C4-2B (cell line): ENCODE results near the gene CEP57L1.

ENCODE experiments used
- H3K27ac ChIP-seq: fragments of 450-650 bp; 2 replicates; pipeline ENCODE4 v1.5.1; 2017
- CTCF ChIP-seq: fragments of 450-650 bp; conservative IDR thresholded peaks from 2 replicates; pipeline ENCODE4 v1.5.1; 2017; ENCODE audit warnings: mild to moderate bottlenecking
- ZFX ChIP-seq: fragments of 450-650 bp; IDR thresholded peaks from 2 replicates; pipeline ENCODE4 v1.6.1; 2017

Gene CEP57L1

DNA sequence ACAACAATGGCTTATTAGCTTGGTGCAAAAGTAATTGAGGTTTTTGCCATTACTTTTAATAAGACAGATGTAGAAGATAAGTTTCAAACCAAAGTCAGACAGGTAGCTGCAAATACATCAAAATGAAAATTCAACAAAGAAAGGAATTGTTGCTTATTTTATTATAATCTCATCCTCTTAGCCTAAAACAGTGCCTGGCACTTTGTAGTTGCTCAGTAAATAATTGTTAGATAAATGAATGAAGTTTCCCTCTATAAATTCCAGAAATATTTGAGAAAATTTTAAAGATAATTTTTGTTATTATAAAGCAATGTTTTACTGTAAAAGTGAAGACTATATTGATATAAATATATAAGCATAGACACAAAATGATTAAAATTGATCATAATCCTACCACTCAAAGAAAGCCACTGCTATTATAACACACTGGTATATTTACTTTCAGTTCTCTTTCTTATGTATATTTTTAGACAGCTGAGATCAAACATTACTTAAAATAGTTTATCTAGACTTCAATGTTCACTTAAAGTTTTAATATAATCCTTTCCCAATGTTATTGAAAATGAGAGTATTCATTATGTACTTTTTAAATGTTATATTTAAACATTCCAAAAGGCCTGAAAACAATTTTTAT, 43.2 kb upstream of the CEP57L1 start:
- TF ChIP-seq CTCF (no peak), ZFX (no peak)

DNA sequence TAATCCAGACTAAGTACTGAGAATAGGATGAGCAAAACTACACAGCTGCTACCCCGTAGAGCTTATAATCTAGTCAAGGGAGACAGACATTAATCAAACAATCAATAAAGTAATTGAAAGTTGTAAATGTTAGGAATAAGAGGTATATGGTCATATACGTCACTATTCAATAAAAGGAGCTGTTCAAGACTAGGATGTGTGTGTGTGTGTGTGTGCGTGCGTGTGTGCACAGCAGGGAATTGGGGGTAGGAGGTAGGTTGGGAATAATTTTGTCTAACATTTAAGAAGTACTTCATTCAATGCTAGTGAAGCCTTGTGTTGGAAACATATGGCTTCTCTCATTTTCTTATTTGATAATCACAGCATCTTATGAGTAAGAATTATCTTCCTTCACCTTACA, 42.5 kb upstream of the CEP57L1 start:
- TF ChIP-seq CTCF (no peak), ZFX (no peak)
- H3K27ac ChIP-seq, result no peak overlapping the region

More for the DNA sequence above, 43.2 kb upstream of the CEP57L1 start:
- no peak overlapping the region for H3K27ac ChIP-seq

- TF ChIP-seq ZFX, result no peak
- TF ChIP-seq CTCF, result no peak
- no peak overlapping the region for H3K27ac ChIP-seq
Measured at GRCh38 chr6:109053336-109053735, 42.0 kb upstream of the CEP57L1 start.

- TF ChIP-seq ZFX (no peak), CTCF (no peak)
- H3K27ac ChIP-seq, result no peak overlapping the region
Measured at GRCh38 chr6:109055771-109056235, 39.5 kb upstream of the CEP57L1 start.

- no peak overlapping the region for H3K27ac ChIP-seq
- TF ChIP-seq ZFX (no peak), CTCF (no peak)
Measured at GRCh38 chr6:109056661-109057060, 38.6 kb upstream of the CEP57L1 start.

DNA sequence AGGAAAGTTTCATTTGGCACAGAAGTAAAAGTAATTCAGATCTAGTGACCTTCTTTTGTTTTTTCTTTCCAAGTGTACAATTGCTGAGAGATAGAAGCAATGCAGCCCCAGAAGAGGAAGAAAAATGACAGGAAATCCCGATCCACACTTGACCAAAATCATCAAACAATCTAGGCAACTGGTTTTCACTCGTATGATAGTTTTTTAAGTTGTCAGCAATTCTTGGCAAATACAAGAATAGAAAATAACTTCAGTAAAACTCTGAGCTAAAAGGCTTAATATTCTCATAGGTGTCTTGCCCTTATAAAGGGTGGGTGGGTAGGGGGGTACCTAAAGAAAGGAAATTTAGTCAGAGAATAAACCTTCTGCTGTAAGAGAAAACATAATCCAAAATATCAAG, 36.7 kb upstream of the CEP57L1 start:
- no peak overlapping the region for H3K27ac ChIP-seq

DNA sequence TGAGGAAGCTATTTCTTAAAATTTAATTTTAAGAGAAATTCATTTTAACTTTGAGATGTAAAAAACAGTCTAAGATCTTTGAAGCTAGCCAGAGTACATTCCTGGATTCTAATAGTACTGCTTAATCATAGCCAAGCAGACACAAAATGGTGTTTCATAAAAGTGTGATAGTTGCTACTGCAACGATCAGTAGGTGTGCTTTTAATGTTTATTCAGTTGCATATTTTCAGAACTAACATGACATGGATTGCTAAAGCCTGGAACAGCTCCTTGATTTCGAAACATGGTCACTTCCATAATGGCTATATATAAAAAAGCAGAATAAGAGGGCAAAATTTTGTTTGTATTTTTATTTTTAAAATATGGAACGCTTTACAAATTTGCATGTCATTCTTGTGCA, 36.2 kb upstream of the CEP57L1 start:
- H3K27ac ChIP-seq, result no peak overlapping the region
- TF ChIP-seq CTCF (no peak), ZFX (no peak)

More for the DNA sequence above, 36.7 kb upstream of the CEP57L1 start:
- TF ChIP-seq CTCF, result no peak
- no peak for TF ChIP-seq ZFX
